Measurements from ENCODE around the gene PSTPIP1.
"Not testable (repeated sequence)": the region's sequence is repeated elsewhere in the genome, so short reads cannot be mapped to it uniquely, and the experiment has no call there.

The PSTPIP1 gene

DNA sequence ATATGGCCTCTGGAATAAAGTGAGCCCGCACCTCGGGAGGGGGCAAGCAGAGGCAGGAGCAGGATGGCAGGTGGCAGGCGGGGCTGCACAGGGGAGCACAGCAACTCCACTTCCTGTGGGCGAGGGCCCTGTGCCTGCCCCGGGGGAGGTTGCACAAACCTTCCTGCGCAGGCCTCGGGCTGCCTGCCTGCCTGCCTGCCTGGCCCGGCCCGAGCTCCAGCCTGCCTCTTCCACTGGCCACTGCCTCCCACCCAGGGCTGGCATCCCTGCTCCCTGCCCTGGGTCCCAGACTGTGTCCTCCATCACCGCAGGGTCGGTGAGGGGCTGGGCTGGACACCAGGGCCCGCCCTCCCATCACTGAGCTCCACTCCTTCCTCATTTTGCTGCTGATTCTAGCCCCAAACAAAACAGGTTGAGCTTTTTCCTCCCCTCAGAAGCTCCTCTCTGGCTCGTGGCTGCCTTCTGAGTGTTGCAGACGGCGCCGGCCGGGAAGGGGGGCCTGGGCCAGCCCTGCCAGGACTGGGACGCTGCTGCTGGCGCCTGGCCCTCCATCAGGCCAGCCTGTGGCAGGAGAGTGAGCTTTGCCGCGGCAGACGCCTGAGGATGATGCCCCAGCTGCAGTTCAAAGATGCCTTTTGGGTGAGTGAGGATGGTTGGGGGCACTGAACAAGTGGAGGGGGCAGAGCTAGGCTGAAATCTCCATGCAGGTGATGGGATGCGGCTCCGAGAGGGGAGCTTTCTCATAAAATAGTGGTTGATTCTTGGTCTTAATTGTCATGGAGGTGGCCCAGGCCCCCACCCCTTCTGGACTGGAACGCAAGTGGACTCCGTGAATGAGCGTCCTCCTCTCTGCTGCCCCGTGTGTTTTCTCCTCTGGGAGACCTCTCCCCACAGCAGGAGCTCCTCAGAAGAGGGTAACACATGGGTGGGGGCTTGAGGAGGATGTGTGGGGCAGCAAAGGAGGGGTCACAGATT lies at the start of gene PSTPIP1:
PSTPIP1 (plus strand) TSS at position 156 of the 975 bp plus-strand sequence; CDS start at position 604, 448 bp downstream.
- DNase-seq (ENCODE audit: low read depth) = no peak

DNA sequence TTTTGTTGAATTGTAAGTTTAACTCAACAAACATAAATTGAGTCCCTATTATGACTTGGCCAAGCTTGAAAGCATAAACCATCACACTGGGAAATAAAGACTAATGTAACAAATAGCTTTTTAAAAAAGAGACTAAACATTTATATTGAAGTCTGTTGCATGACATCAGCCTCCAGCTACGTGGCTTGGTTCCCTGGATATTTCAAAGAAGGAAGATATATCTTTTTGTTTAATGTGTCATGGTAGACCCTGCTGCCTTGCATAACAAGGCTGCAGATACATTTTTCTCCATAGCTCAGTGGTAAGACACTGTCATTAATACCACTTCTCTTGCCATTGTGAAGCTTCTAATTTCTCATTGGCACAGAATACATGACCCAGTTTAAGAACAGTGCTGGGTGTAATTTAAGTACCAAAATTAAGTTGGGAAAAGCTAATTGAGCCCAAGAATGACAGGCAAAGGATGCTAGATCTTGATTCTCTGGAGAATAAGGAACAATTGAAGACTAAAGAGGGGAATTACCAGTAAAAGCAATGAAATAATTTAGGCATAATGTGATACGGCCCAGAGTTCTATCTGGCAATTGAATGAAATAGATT lies 49.3 kb upstream of the PSTPIP1 start:
- peak; percentile 57 for DNase-seq (ENCODE audit: low read depth)

- DNase-seq (ENCODE audit: low read depth) = no peak
Observed at GRCh38 chr15:76947454-76947853, 47.5 kb upstream of the PSTPIP1 start.

GRCh38 chr15:76951220-76951619 lies 43.7 kb upstream of the PSTPIP1 start:
- no peak for DNase-seq (ENCODE audit: low read depth)

DNA sequence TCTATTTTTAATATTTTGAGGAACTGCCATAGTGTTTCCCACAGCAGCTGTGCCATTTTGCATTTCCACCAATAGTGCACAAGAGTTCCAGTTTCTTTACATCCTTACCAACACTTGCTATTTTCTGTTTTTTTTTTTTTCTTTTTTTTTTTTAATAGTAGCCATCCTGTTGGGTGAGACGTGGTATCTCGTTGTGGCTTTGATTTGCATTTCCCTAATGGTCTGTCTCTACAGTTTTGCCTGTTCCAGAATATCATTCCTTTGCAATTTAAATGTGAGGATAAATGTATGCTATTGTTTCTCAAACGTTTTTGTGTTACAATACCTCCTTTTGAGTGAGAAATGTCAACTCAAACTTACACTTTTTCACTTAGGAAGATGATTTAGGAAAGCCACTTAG lies 41.0 kb upstream of the PSTPIP1 start:
- no peak for DNase-seq (ENCODE audit: low read depth)

DNA sequence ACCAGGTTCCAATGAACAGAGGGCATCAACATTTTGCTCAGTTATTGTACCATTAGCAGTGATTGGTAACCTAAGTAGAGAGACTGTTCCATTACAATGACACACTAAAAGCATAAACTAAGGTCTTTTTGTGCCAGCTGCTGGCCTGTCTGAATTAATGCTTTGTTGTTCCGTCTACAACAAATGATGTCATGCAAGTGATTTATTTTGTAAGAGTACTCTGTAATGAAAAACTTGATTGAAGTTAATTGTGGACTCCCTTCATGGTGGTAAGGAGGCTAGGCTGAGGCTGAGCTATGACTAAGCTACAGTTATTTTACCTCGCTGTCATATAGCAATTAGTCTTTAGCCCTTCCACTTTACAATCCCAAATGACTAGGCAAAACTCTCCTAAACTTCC lies 40.2 kb upstream of the PSTPIP1 start:
- no peak for DNase-seq (ENCODE audit: low read depth)

DNA sequence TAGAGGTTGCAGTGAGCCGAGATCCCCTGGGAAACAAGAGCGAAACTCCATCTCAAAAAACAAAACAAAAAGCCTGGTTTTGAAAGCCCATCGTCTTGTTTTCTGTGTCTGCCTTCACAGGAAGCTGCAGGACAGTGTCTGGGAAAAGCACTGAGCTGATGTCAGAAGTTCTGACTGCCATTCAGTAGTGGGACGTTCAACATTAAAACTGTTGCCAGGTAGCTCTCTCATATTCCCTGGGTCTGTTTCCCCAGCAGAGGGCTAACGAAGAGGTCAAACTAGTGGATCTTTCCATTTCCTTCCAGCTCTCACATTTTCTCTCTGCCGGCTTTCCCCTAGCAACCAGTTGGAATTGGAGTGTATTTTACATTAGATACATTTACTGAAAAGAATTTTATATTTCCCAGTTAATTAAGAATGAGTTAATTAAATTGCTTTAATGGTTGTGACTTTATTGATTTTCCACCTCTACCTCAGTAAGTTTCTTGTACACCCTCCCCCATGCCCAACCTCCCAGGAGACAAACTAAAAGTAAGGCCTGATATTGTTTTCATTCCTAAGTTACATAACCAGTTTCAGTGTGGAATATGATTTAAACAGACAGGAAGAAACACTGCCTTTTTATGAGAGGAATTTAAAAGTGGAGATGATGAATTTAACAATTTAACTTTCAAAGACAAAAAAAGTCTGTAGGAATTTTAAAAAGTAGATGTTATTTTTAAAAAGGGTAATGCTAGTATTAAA lies 33.5 kb upstream of the PSTPIP1 start:
- DNase-seq (ENCODE audit: low read depth) = peak; percentile 27

- DNase-seq (ENCODE audit: low read depth) = no peak
Observed at GRCh38 chr15:76962337-76963013, 32.5 kb upstream of the PSTPIP1 start.

DNA sequence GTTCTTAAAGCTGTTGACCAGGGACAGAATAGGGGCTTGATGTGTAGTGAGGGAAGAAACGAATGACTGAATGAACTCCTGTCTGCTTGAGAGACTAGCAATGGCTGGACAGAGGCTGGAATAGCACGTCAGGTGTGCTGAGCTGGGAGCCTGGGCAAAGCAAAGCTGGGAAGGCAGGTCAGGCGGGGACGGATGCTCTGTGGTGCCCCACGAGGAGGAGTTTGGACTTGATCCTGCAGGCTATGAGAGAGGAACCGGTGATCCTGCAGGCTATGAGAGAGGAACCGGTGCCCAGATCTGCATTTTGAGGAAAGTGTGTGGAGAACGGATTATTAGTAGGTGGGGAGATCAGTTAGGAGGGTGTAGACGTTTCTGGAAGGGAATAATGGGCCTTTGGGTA lies 31.3 kb upstream of the PSTPIP1 start:
- DNase-seq (ENCODE audit: low read depth) = no peak

DNA sequence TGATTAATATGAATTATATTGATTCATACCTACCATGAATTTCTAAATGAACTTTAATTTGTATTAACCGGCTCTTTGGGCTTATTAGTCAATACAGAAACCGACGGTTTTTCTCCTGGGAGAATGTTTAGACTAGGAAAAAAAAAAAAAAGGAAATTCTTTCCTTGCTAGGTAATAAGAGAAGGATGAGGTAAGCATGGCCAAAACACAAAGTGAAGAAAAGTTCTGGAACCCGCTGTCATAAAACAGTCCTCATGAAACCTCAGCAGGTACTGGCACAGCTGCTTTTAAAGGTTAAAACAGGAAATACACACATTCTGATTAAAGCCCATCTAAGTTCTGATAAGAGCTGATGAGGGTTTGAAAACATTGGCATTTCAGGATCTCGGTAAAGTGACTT lies 30.8 kb upstream of the PSTPIP1 start:
- DNase-seq (ENCODE audit: low read depth) = peak; percentile 28

DNA sequence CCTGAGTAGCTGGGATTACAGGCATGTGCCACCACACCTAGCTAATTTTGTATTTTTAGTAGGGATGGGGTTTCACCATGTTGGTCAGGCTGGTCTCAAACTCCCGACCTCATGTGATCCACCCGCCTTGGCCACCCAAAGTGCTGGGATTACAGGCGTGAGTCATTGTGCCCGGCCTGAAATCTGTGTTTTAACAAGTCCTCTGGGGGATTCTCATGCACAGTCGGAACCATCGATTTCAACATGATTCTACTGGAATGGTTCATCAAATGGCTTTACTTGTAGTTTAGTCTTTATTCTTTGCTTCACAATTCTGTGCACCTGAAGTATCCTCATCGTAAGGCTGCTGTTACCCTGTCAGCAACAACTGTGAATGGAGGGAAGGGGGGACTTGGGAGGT lies 28.9 kb upstream of the PSTPIP1 start:
- not testable (repeated sequence) for DNase-seq (ENCODE audit: low read depth)

- no peak for DNase-seq (ENCODE audit: low read depth)
Observed at GRCh38 chr15:76967067-76967466, 27.9 kb upstream of the PSTPIP1 start.

- DNase-seq (ENCODE audit: low read depth) = peak; percentile 49
Observed at GRCh38 chr15:76968306-76968705, 26.6 kb upstream of the PSTPIP1 start.

GRCh38 chr15:76972389-76973361 lies 22.3 kb upstream of the PSTPIP1 start:
- no peak for DNase-seq (ENCODE audit: low read depth)

DNA sequence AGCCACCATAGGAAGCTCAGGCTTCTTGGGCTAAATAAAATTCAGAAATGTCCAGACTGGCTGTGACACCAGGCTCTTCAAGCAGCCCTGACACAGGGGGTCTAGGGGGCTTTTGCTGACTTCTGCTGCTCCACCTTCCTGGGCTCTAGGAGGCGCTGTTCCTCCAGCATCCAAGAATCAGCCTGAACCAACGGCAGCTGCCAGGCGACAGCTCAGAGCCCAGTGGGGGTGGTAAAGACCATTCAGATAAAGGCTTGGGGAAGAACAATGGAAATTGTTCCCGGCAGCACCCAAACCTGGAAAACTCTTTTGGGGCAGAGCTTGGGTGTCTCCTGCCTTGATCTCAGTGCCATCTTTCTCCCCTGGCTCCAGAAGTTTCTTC lies 21.6 kb upstream of the PSTPIP1 start:
- peak; percentile 44 for DNase-seq (ENCODE audit: low read depth)

DNA sequence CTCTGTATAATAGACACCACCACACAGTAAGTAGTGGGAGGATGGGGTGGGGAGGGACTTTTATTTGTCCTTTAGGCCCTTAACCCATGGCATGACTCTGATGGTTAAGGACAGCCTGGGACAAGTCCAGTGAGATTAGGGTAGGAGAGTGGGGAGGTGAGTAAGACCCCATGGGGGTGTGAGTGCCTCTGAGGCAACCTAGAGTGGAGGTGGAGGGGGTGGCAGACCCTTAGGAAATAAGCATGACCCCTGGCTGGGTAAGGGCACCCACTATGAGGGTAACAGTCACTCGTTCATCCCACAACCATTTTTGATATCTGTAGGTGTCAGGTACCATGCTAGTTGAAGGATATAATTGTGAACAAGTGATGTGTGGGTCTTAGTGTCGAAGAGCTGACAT lies 21.0 kb upstream of the PSTPIP1 start:
- DNase-seq (ENCODE audit: low read depth) = no peak

DNA sequence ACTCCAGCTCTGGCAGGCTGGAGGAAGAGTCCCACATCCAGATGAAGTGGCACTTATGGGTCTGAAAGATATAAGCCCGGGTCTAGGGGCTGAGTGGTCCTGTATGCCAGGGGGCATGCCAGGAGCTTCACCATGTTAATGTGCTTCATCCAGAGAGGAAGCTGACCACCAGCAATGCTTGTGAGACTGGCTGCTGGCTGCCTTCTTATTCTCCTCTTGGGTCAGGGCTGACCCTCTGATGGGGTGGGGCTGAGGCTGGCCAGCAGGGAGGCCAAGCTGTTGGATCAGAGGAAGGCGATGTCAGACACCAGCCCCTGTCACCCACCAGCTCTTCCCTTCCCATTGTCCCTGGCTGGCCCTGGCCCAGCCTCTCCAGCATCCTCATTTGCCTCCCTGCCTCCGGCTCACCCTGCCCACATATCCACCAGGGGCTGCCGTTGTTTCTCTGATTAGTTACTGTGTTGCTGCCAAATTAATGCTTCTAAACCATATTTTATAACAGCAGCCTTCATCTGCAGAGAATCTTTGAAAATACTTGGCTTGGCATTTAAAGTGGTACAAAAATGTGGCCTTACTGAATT lies 20.4 kb upstream of the PSTPIP1 start:
- DNase-seq (ENCODE audit: low read depth) = no peak

GRCh38 chr15:76976141-76976540 lies 18.8 kb upstream of the PSTPIP1 start:
- DNase-seq (ENCODE audit: low read depth) = no peak

DNA sequence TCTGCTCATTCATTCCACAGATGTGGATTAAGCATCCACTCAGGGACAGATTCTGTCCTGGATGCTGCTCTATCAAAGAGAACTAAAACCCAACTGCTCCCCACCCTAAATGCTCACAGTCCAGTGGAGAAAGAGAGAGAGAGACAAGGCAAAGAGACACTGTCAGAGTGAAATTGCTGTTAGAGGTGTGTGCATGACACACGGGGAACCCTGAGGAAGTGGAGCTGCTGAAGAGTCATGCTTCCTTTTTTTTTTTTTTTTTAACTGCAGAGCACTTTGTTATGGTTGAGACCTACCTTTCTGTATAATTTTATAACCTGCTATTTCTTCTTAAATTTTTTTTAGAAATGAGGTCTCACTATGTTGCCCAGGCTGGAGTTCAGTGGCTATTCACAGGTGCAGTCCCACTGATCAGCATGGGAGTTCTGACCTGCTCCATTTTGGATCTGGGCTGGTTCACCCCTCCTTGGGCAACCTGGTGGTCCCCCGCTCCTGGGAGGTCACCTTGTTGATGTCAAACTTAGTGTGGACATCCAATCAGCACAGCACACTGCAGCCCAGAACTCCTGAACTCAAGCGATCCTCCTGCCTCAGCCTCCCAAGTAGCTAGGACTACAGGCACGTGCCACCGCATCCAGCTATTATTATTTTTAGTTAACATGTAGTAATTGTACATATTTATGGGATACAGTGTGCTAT lies 18.2 kb upstream of the PSTPIP1 start:
- no peak for DNase-seq (ENCODE audit: low read depth)
